ENCODE measurements around the gene ELAVL1. TPM values are rescaled to one million over a fixed set of nuclear protein-coding genes. Genes with fewer than 3 reads are reported as not detected.

Gene ELAVL1
- total and polyA plus RNA-seq, 2 of the 13 experiments (the other 11 are each of a cell fraction or from before 2014, with no cell fraction given), result 27.9 to 38.4 TPM

- ATAC-seq, result no peak
- TF ChIP-seq ARID4A (CRISPR knock-in tag; IDR thresholded peaks at IDR 0.05; ENCODE audit: borderline replicate concordance), result 0 out of 2 replicates have a peak, but pooled peaks have one; percentile 39
- TF ChIP-seq MAX (IDR thresholded peaks at IDR 0.05), result no peak
- no peak for TF ChIP-seq SYNCRIP (IDR thresholded peaks at IDR 0.05; ENCODE audit: insufficient read depth, low read depth, low read length)
- 0 out of 2 replicates have a peak, but pooled peaks have one; percentile 29 for TF ChIP-seq SAP130 (CRISPR knock-in tag; IDR thresholded peaks at IDR 0.05; ENCODE audit: low read depth)
- TF ChIP-seq ZNF501 (CRISPR knock-in tag; IDR thresholded peaks at IDR 0.05), result 0 out of 2 replicates have a peak, but pooled peaks have one; percentile 24
- 0 out of 2 replicates have a peak, but pooled peaks have one; percentile 11 for TF ChIP-seq PAXIP1 (CRISPR knock-in tag; conservative IDR thresholded peaks at IDR 0.05)
- 0 out of 2 replicates have a peak, but pooled peaks have one; percentile 17 for TF ChIP-seq HDAC1 (CRISPR knock-in tag; IDR thresholded peaks at IDR 0.05)
- no peak for TF ChIP-seq ZNF503 (CRISPR knock-in tag; IDR thresholded peaks at IDR 0.05)
- 0 out of 2 replicates have a peak, but pooled peaks have one; percentile 44 for TF ChIP-seq ZNF747 (CRISPR knock-in tag; IDR thresholded peaks at IDR 0.05; ENCODE audit: borderline replicate concordance)
- peak; percentile 12; the same call in 1 of the 2 replicates for TF ChIP-seq KAT7 (CRISPR knock-in tag; IDR thresholded peaks at IDR 0.05; ENCODE audit: borderline replicate concordance)
- peak; percentile 58 for TF ChIP-seq ZKSCAN1 (IDR thresholded peaks at IDR 0.05; ENCODE audit: low read length)
- 0 out of 2 replicates have a peak, but pooled peaks have one; percentile 1 for TF ChIP-seq ZNF543 (CRISPR knock-in tag; IDR thresholded peaks at IDR 0.05)
These were observed 523 bp downstream of the ELAVL1 start for GRCh38 chr19:8004723-8005513.

More at GRCh38 chr19:8004723-8005513, 523 bp downstream of the ELAVL1 start:
- H3K79me2 ChIP-seq (ENCODE audit: insufficient read depth, low read length), result peaks cover 51% of the 10 kb centered on the region
- no TSS peak for BruUV-seq (replicated peaks)
- WGBS (ENCODE audit: low lambda C conversion rate), result under 1% methylated on average over 24 of the region's 74 CpGs
- peaks cover 51% of the 10 kb centered on the region for H3K4me1 ChIP-seq (ENCODE audit: insufficient read depth, low read length)
- CTCF ChIA-PET (ENCODE audit: low intra/inter-chr PET ratio, low total read pairs), result interaction anchor here (0.7 kb wide), 1 partner anchor 11 kb away, joined by 3 read pairs; no protein-coding TSS in a partner anchor
- H3K9ac ChIP-seq (ENCODE audit: insufficient read depth, low read depth, low read length), result peak overlapping the region; percentile 86
- DNase-seq (ENCODE audit: low spot score) (no peak), FAIRE-seq (no peak)
- peaks cover 45% of the 10 kb centered on the region for H4K20me1 ChIP-seq (ENCODE audit: insufficient read depth, low read length)
- intact Hi-C loops (cut with micrococcal nuclease; ENCODE audit: unreplicated experiment) (no loop called here), in situ Hi-C loops (cut with HindIII; ENCODE audit: extremely low pct_ligation_motif_present, low pct_unique_long_range_greater_than_20kb) (loop anchor here (25.0 kb wide), 1 partner anchor 257 kb away; no protein-coding TSS in a partner anchor)
- H3K4me2 ChIP-seq (ENCODE audit: low read depth, low read length), result peak overlapping the region; percentile 91
- peaks cover 2 to 5% of the 10 kb centered on the region in 2 experiments; a peak in 3 of 5 replicates for H3K36me3 ChIP-seq (replicated peaks in 1 of 2; ENCODE audit: control insufficient read depth in 1 of 2, insufficient read depth in 2 of 2, low read length in 2 of 2)
- H3K9me3 ChIP-seq (ENCODE audit: low read length), result no peaks in the 10 kb centered on the region
- POLR2A ChIA-PET, result interaction anchor here (0.5 to 2.7 kb wide), 2 partner anchors 61 to 516 kb away, joined by 3 to 16 read pairs; partner anchors contain the start of gene TIMM44
- no peaks in the 10 kb centered on the region for H3K27me3 ChIP-seq (ENCODE audit: control insufficient read depth in 1 of 2, insufficient read depth in 2 of 2, low read length in 2 of 2)
- H3K4me3 ChIP-seq (replicated peaks in 1 of 3; ENCODE audit: insufficient read depth in 1 of 3, low read depth in 2 of 3, low read length in 3 of 3), result peak overlapping the region; percentile 87 to 100 (median 89)
- peak overlapping the region; percentile 67 for H3K27ac ChIP-seq (ENCODE audit: extremely low read length, insufficient read depth, low read length)
- H2AFZ ChIP-seq (ENCODE audit: low read length), result no peak overlapping the region
